Measurements from ENCODE around the gene THSD7B. TPM values are rescaled to one million over a fixed set of nuclear protein-coding genes. Genes with fewer than 3 reads are reported as not detected.

Gene THSD7B
- total RNA-seq, 4 donors from 2014 or later = 0.27 TPM; not detected in 3

- Histone ChIP-seq H3K27ac (no peak overlapping the region), H3K36me3 (no peaks in the 10 kb centered on the region), H3K4me3 (no peak overlapping the region), H3K27me3 (no peaks in the 10 kb centered on the region), H3K9me3 (no peaks in the 10 kb centered on the region), H3K4me1 (no peaks in the 10 kb centered on the region)
- WGBS, 2 donors (ENCODE audit: low coverage in 1 of 2) = 19 to 31% methylated on average over 1 to 2 of the region's 2 CpGs
- DNase-seq = no peak
- in situ Hi-C loops (cut with MboI; ENCODE audit: low pct_ligation_motif_present in 1 of 4, low pct_unique_long_range_greater_than_20kb in 1 of 4, low sequenced_read_pairs in 3 of 4) = no loop called here
- TF ChIP-seq POLR2AphosphoS5 (IDR thresholded peaks at IDR 0.05) = no peak
- TF ChIP-seq POLR2A (IDR thresholded peaks at IDR 0.05) = no peak
- TF ChIP-seq CTCF (IDR thresholded peaks at IDR 0.05) = no peak
- no peak for TF ChIP-seq EP300 (IDR thresholded peaks at IDR 0.05; ENCODE audit: low read depth)
- intact Hi-C loops (cut with DNase I; ENCODE audit: low total_unique reads) = no loop called here
Measured at GRCh38 chr2:137262594-137262993, 497.2 kb downstream of the THSD7B start.

GRCh38 chr2:137287913-137288639 is 522.7 kb downstream of the THSD7B start:
- H3K36me3 ChIP-seq = no peaks in the 10 kb centered on the region
- no peak overlapping the region for H3K4me3 ChIP-seq
- 35 to 42% methylated on average over 4 of the region's 4 CpGs for WGBS, 2 donors (ENCODE audit: low coverage in 1 of 2)
- H3K9me3 ChIP-seq = no peaks in the 10 kb centered on the region
- TF ChIP-seq POLR2AphosphoS5 (IDR thresholded peaks at IDR 0.05) (no peak), POLR2A (IDR thresholded peaks at IDR 0.05) (no peak), CTCF (IDR thresholded peaks at IDR 0.05) (no peak), EP300 (IDR thresholded peaks at IDR 0.05; ENCODE audit: low read depth) (no peak)
- no peak overlapping the region for H3K27ac ChIP-seq
- in situ Hi-C loops (cut with MboI; ENCODE audit: low pct_ligation_motif_present in 1 of 4, low pct_unique_long_range_greater_than_20kb in 1 of 4, low sequenced_read_pairs in 3 of 4) = no loop called here
- intact Hi-C loops (cut with DNase I; ENCODE audit: low total_unique reads) = no loop called here
- H3K4me1 ChIP-seq = no peaks in the 10 kb centered on the region
- H3K27me3 ChIP-seq = no peaks in the 10 kb centered on the region
- no peak for DNase-seq

GRCh38 chr2:137291836-137292570 is 526.7 kb downstream of the THSD7B start:
- intact Hi-C loops (cut with DNase I; ENCODE audit: low total_unique reads) (no loop called here), in situ Hi-C loops (cut with MboI; ENCODE audit: low pct_ligation_motif_present in 1 of 4, low pct_unique_long_range_greater_than_20kb in 1 of 4, low sequenced_read_pairs in 3 of 4) (no loop called here)
- Histone ChIP-seq H3K27ac (no peak overlapping the region), H3K4me1 (no peaks in the 10 kb centered on the region), H3K36me3 (no peaks in the 10 kb centered on the region), H3K27me3 (no peaks in the 10 kb centered on the region), H3K4me3 (no peak overlapping the region), H3K9me3 (no peaks in the 10 kb centered on the region)
- TF ChIP-seq POLR2A (IDR thresholded peaks at IDR 0.05) (no peak), POLR2AphosphoS5 (IDR thresholded peaks at IDR 0.05) (no peak), CTCF (IDR thresholded peaks at IDR 0.05) (no peak), EP300 (IDR thresholded peaks at IDR 0.05; ENCODE audit: low read depth) (no peak)
- no peak for DNase-seq

- no peaks in the 10 kb centered on the region for H3K36me3 ChIP-seq
- 80% methylated on average over 3 of the region's 3 CpGs; no CpG with 5 or more reads in 1 of the 2 donors for WGBS, 2 donors (ENCODE audit: low coverage in 1 of 2)
- no peak overlapping the region for H3K27ac ChIP-seq
- no peaks in the 10 kb centered on the region for H3K9me3 ChIP-seq
- TF ChIP-seq POLR2A (IDR thresholded peaks at IDR 0.05) (no peak), CTCF (IDR thresholded peaks at IDR 0.05) (no peak), POLR2AphosphoS5 (IDR thresholded peaks at IDR 0.05) (no peak), EP300 (IDR thresholded peaks at IDR 0.05; ENCODE audit: low read depth) (no peak)
- no peak for DNase-seq
- in situ Hi-C loops (cut with MboI; ENCODE audit: low pct_ligation_motif_present in 1 of 4, low pct_unique_long_range_greater_than_20kb in 1 of 4, low sequenced_read_pairs in 3 of 4) = no loop called here
- no peaks in the 10 kb centered on the region for H3K27me3 ChIP-seq
- H3K4me1 ChIP-seq = no peaks in the 10 kb centered on the region
- intact Hi-C loops (cut with DNase I; ENCODE audit: low total_unique reads) = no loop called here
- H3K4me3 ChIP-seq = no peak overlapping the region
Measured at GRCh38 chr2:137298377-137298776, 533.0 kb downstream of the THSD7B start.
